SW480 (cell line): ENCODE results near the gene NAALADL1.
"Not testable (repeated sequence)": the region's sequence is repeated elsewhere in the genome, so short reads cannot be mapped to it uniquely, and the experiment has no call there.

ENCODE experiments used
- DNase-seq: peaks from one replicate; pipeline ENCODE4 v3.0.0-alpha.2; 2016; ENCODE audit warnings: low spot score

Gene NAALADL1

GRCh38 chr11:65013888-65014725, 44.2 kb downstream of the NAALADL1 start, which contains the start of gene ARL2:
Gene ARL2 (plus strand): TSS chr11:65014160. CDS start chr11:65014208, 48 bp downstream.
- DNase-seq, result peak; percentile 91

DNA sequence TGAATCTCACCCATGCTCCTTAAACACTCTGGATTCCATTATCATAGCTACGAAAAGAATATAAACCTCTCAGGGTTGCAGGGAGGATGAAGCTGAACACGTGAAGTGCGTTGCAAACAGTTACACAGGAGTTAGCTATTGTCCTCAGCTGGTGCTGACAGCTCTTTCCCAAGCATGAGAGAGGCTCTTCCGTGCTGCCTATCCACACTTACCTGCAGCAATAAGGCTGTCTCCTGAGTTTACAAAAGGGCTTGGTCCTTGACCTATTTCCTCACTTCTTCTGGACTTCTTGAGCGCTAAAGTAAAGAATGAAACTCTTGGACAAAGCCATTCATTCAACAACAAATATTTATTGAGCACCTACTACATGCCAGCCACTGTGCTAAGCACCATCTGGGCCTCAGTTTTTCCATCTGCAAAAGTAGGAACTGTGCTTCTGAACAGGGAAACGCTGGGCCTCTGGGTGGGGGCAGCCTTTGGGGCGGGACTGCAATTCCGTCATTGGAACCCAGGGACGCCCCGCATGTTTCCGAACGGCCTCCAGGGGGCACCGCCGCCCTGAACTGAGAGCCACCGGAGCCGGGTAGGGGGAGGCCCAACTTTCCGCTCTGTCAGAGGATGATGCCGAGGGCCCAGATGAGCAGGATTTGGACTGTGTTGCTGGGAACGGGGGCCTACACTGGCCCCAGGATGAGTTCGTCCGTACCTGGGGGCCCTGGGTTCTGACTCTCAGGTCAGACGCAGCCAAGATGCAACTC, 45.0 kb downstream of the NAALADL1 start:
- peak; percentile 93 for DNase-seq

DNA sequence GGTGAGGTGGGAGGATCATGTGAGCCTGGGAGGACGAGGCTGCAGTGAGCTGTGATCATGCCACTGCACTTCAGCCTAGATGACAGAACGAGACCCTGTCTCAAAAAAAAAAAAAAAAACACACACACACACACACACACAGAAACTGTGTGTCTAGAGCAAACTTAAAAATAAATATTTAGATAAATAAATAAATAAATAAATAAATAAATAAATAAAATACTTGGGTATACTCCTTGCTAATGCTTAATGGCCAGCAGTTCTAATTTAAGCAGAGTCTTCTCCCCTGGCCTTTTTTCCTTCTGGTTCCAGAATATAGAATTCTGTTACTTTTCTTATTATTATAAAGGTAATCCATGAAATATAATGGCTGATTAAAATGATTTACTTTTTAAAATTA, 49.5 kb downstream of the NAALADL1 start:
- DNase-seq, result no peak

DNA sequence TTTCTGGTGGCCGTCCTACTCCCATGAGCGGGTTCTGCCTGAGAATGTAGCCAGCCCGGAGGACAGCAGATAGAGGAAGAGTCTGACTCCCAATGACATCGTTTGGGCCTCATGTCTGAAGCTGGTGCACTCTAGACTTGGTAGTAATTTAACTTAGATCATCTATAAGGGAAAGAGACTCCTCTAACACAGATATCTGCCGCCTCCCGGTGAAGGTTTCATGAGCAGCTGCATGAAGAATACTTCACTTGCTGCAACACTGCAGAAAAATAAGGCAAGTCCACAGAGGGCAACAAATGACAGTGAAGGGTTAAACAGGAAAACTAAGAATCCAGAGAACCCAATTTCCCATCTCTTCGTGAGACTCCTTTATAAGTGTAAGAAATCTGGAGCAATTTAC, 50.3 kb downstream of the NAALADL1 start:
- DNase-seq, result no peak

- not testable (repeated sequence) for DNase-seq
Measured at GRCh38 chr11:65003968-65004367, 54.4 kb downstream of the NAALADL1 start.

DNA sequence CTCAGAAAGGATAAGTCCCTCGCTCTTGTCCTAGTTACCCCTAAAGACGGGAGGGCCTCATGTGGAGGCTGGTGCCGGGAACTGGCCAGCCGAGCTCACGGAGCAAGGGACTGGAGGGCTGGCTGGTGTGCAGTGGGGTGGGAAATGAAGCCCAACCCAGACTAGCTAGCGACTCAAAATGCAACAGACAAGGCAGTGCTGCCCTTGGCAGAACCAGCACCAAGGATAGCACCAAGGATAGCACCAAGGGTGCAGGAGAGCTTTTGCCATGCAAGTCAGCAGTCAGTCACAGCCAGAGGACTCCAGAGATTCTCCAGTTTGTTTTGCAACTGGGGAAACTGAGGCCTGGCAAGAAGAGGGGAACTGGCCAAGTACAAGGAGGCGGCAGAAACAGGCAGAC, 55.1 kb downstream of the NAALADL1 start:
- DNase-seq, result no peak

DNA sequence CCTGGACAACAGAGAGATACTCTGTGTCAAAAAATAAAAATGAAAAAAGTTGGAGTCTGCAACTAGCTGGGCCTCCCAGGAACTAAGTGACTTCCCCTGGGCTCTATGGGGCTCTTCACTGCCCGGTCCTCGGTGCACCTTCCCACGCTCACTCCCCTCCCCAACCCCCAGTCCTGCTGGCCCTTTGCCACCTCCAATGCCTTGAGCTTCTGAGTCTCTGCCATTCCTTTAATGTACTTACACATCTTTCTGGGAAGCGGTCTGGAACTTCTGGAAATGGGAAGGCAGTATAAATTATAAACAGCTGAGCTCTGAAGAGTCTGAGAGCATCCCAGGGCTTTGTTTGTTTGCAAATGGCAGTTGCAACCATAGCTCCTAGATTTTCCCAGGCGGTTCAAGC, 55.6 kb downstream of the NAALADL1 start:
- DNase-seq, result no peak

GRCh38 chr11:64999478-64999877, 58.9 kb downstream of the NAALADL1 start:
- no peak for DNase-seq

- DNase-seq, result peak; percentile 60
Measured at GRCh38 chr11:64998690-64999431, 59.5 kb downstream of the NAALADL1 start.

GRCh38 chr11:64998141-64998540, 60.2 kb downstream of the NAALADL1 start:
- DNase-seq, result peak; percentile 32

DNA sequence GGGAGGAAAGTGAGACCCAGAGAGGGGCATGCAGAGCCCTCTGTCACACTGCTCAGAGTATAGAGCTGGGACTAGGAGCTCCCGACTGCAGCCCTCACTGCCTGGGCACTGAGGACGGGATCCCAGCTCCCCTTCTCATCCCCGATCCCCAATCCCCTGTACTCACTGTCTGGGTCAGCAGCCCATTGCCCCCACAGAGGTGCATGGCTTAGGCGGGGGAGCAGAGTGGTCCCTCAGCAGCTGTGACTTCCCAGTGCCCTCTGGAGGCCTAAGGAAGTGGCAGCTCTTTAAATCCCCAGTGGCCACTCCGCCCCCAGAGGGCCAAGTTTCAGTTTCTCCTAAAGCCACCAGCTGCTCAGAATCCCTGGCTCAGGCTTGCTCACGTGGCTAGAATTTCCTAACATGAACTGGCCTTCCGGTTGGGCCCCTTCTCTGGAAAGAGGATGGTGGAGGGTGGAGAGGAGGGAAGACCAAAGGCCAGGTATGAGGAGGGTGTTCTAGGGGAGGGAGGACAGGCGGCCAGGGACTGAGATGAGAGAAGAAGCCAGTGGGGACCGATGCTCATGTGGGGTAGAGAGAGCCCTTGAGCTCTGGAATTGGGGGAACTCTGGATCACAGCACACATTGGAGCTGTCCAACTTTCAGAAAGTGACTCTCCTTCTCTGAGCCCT, 61.5 kb downstream of the NAALADL1 start, which contains the start of gene BATF2:
BATF2 (minus strand) TSS at position 262 of the 671 bp plus-strand sequence; CDS start at position 205, 57 bp downstream.
- DNase-seq, result peak; percentile 79

DNA sequence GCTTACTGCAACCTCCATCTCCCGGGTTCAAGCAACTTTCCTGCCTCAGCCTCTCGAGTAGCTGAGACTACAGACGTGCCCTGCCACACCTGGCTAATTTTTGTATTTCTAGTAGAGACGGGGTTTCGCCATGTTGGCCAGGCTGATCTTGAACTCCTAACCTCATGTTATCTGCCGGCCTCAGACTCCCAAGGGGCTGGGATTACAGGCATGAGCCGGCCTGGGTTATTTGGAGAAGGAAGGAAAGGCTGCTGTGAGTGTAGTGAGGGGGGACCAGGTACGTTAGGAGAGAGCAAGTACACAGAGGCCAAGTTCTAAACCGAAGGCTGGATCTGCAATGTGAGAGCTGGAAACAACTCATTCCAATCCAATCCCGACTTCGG, 62.0 kb downstream of the NAALADL1 start:
- DNase-seq, result no peak
